MM.1S (cell line): ENCODE data around the gene TBX1.

Experiments used
- DNase-seq: peaks from one replicate; pipeline ENCODE4 v3.0.0-alpha.2; 2015
- H2AFZ ChIP-seq: fragments of 300-600 bp; sonication (generic); 2 replicates; pipeline ENCODE4 v1.6.0; 2016; ENCODE audit warnings: antibody characterized with exemption, low read length
- H3F3A ChIP-seq: fragments of 300-600 bp; sonication (generic); 2 replicates; pipeline ENCODE4 v1.6.1; 2016; ENCODE audit warnings: mild to moderate bottlenecking, antibody characterized with exemption, low read length, moderate library complexity, mixed read lengths; ENCODE audit not compliant: insufficient read depth
- H3K27ac ChIP-seq: fragments of 300-600 bp; sonication (generic); 2 replicates; pipeline ENCODE4 v1.5.1; 2016; ENCODE audit warnings: mild to moderate bottlenecking, low read length
- H3K27me3 ChIP-seq: fragments of 300-600 bp; sonication (generic); replicated peaks from 2 replicates; pipeline ENCODE4 v1.6.0; 2016; ENCODE audit warnings: low read length; ENCODE audit not compliant: insufficient read depth
- H3K36me3 ChIP-seq: fragments of 300-600 bp; sonication (generic); replicated peaks from 2 replicates; pipeline ENCODE4 v1.6.1; 2016; ENCODE audit warnings: mild to moderate bottlenecking, low read length, mixed read lengths; ENCODE audit not compliant: insufficient read depth
- H3K4me1 ChIP-seq: fragments of 300-600 bp; sonication (generic); 2 replicates; pipeline ENCODE4 v1.6.1; 2016; ENCODE audit warnings: low read length, mixed read lengths
- H3K4me2 ChIP-seq: fragments of 300-600 bp; sonication (generic); 2 replicates; pipeline ENCODE4 v1.6.0; 2016; ENCODE audit warnings: low read depth, low read length
- H3K4me3 ChIP-seq: fragments of 300-600 bp; sonication (generic); 2 replicates; pipeline ENCODE4 v1.5.1; 2016; ENCODE audit warnings: low read length, mixed read lengths
- H3K79me2 ChIP-seq: fragments of 300-600 bp; sonication (generic); 2 replicates; pipeline ENCODE4 v1.6.1; 2016; ENCODE audit warnings: mixed run types, low read length, mixed read lengths
- H3K9ac ChIP-seq: fragments of 300-600 bp; sonication (generic); 2 replicates; pipeline ENCODE4 v1.6.1; 2016; ENCODE audit warnings: low read length, mixed read lengths
- H3K9me2 ChIP-seq: fragments of 300-600 bp; sonication (generic); replicated peaks from 2 replicates; pipeline ENCODE4 v1.6.1; 2016; ENCODE audit warnings: mild to moderate bottlenecking, low read length, mixed read lengths; ENCODE audit not compliant: insufficient read depth
- H3K9me3 ChIP-seq: fragments of 300-600 bp; sonication (generic); replicated peaks from 2 replicates; pipeline ENCODE4 v1.6.1; 2016; ENCODE audit warnings: mild to moderate bottlenecking, low read length, mixed read lengths; ENCODE audit not compliant: insufficient read depth
- H4K20me1 ChIP-seq: fragments of 300-600 bp; sonication (generic); 2 replicates; pipeline ENCODE4 v1.6.1; 2016; ENCODE audit warnings: mild to moderate bottlenecking, low read length, moderate library complexity, mixed read lengths; ENCODE audit not compliant: insufficient read depth
- EZH2 ChIP-seq: fragments of 300-600 bp; sonication (generic); optimal IDR thresholded peaks from 2 replicates; pipeline ENCODE3; 2017; ENCODE audit warnings: low read depth, mild to moderate bottlenecking, antibody characterized with exemption, low read length, mixed read lengths
- EZH2phosphoT487 ChIP-seq: fragments of 300-600 bp; sonication (generic); IDR thresholded peaks from 2 replicates; pipeline ENCODE4 v1.6.1; 2018; ENCODE audit warnings: antibody characterized with exemption, low read length
- TF ChIP-seq, protein P1 (sequence below): fragments of 300-600 bp; sonication (generic); IDR thresholded peaks from 2 replicates; pipeline ENCODE4 v1.5.1; 2016; ENCODE audit warnings: antibody characterized with exemption, low read length, mixed read lengths

TBX1 gene

DNA sequence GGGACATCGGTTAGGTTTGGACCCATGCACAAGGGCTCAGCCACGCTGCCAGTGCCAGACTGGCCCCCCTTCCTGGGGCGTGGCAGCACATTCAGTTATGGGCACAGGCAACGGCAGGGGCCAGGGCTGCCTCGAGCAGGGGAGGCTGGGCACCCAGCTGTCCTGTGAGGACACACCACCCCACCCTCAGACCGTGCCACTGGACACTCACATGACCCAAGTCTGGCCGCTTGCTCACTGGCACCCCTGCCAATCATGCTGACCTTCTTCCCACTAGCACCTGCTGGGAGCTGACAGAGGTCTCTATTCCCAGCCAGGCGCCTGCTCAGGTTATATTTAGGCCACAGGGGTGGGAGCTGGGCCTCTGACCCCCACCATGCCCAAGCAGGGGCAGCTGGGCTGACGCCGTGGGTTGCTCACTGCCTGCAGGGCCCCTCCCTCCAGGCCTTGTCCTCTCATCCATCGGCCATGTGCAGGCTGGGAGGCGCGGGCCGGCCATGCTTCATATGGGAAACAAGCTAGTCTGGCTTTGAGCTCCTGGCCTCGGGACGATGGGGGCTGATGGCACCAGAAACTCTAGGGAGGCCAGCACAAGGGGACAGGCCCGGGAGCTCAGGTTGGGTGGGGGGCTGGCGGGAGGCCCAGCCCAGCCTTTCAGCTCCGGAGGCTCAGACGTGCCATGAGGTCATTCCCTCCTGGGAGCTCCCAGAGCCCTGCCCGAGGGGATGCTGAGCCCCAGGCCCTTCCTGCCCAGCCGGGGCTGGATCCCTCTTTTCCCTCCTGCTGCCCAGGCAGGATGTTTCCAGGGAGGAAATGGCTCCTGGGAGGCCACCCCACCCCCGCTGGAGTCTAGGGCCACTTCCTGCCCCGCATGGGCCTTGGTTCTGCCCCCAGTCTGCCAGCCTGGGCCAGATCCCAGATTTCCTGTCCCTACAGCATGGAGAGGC lies 15.2 kb upstream of the TBX1 start:
- Histone ChIP-seq H4K20me1 (no peaks in the 10 kb centered on the region), H3F3A (no peaks in the 10 kb centered on the region), H3K27ac (no peak overlapping the region), H2AFZ (no peak overlapping the region), H3K9me3 (no peaks in the 10 kb centered on the region), H3K9ac (no peak overlapping the region), H3K27me3 (peaks cover 81% of the 10 kb centered on the region), H3K36me3 (no peaks in the 10 kb centered on the region), H3K4me2 (no peak overlapping the region), H3K79me2 (no peaks in the 10 kb centered on the region), H3K4me1 (no peaks in the 10 kb centered on the region), H3K9me2 (no peaks in the 10 kb centered on the region), H3K4me3 (no peak overlapping the region)
- DNase-seq, result no peak
- no peak for TF ChIP-seq EZH2phosphoT487
- no peak for TF ChIP-seq EZH2
- TF ChIP-seq, protein P1, sequence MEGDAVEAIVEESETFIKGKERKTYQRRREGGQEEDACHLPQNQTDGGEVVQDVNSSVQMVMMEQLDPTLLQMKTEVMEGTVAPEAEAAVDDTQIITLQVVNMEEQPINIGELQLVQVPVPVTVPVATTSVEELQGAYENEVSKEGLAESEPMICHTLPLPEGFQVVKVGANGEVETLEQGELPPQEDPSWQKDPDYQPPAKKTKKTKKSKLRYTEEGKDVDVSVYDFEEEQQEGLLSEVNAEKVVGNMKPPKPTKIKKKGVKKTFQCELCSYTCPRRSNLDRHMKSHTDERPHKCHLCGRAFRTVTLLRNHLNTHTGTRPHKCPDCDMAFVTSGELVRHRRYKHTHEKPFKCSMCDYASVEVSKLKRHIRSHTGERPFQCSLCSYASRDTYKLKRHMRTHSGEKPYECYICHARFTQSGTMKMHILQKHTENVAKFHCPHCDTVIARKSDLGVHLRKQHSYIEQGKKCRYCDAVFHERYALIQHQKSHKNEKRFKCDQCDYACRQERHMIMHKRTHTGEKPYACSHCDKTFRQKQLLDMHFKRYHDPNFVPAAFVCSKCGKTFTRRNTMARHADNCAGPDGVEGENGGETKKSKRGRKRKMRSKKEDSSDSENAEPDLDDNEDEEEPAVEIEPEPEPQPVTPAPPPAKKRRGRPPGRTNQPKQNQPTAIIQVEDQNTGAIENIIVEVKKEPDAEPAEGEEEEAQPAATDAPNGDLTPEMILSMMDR, result no peak

DNA sequence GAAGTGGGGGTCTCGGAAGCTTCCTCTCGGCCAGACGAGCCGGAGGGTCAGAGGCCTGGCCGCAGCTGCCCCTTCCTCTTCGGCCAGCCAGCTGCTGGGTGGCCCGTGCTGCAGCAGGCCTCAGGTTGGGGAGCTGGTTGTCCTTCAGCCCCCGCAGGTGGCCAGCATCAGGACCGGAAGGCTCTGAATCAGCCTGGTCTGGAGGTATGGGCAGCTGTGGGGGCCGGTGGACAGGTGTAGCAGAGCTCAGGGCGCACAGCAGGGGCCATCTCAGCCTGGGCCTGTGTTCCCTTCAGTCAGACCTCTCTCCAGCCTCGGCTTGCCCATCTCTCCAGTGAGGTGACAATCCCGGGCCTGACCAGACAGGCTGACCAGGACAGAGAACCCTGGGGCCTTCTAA lies 13.9 kb upstream of the TBX1 start:
- no peaks in the 10 kb centered on the region for H3F3A ChIP-seq
- no peaks in the 10 kb centered on the region for H3K9me2 ChIP-seq
- peaks cover 81% of the 10 kb centered on the region for H3K27me3 ChIP-seq
- no peak overlapping the region for H3K4me2 ChIP-seq
- no peak overlapping the region for H3K9ac ChIP-seq
- no peak for TF ChIP-seq EZH2phosphoT487
- no peak for TF ChIP-seq EZH2
- TF ChIP-seq, protein P1, result no peak
- H2AFZ ChIP-seq, result no peak overlapping the region
- H3K4me3 ChIP-seq, result no peak overlapping the region
- no peaks in the 10 kb centered on the region for H3K79me2 ChIP-seq
- H4K20me1 ChIP-seq, result no peaks in the 10 kb centered on the region
- no peak for DNase-seq
- no peaks in the 10 kb centered on the region for H3K36me3 ChIP-seq
- H3K4me1 ChIP-seq, result no peaks in the 10 kb centered on the region
- no peak overlapping the region for H3K27ac ChIP-seq
- no peaks in the 10 kb centered on the region for H3K9me3 ChIP-seq

GRCh38 chr22:19747551-19747950 lies 13.0 kb upstream of the TBX1 start:
- no peak for TF ChIP-seq EZH2phosphoT487
- no peak for TF ChIP-seq EZH2
- TF ChIP-seq, protein P1, result no peak
- Histone ChIP-seq H3K27ac (no peak overlapping the region), H3K4me3 (no peak overlapping the region), H3K36me3 (no peaks in the 10 kb centered on the region), H3K27me3 (peaks cover 81% of the 10 kb centered on the region), H3F3A (no peaks in the 10 kb centered on the region), H3K9me2 (no peaks in the 10 kb centered on the region), H4K20me1 (no peaks in the 10 kb centered on the region), H3K9me3 (no peaks in the 10 kb centered on the region), H3K4me1 (no peaks in the 10 kb centered on the region), H3K79me2 (no peaks in the 10 kb centered on the region), H3K9ac (no peak overlapping the region), H3K4me2 (no peak overlapping the region), H2AFZ (no peak overlapping the region)
- no peak for DNase-seq
